Motor neuron (in vitro differentiated cells): ENCODE results near the gene GREB1. TPM values are rescaled to one million over a fixed set of nuclear protein-coding genes. Genes with fewer than 3 reads are reported as not detected.
A peak's percentile ranks its signal among the peaks of the same experiment; 100 is the strongest.

Experiments used
- ATAC-seq, 8 experiments: fragments of 200-7000 bp; cut with Tn5 transposase; replicated peaks in 6 of 8; 2 replicates each; pipeline ENCODE4 v1.8.0; 2021; ENCODE audit warnings: mild to moderate bottlenecking in 8 of 8, moderate library complexity in 8 of 8
- H3K27ac ChIP-seq, 2 donors: fragments of 250-450 bp; sonication (Bioruptor Pico); 2 replicates each; pipeline ENCODE4 v1.9.0; 2021; ENCODE audit warnings: antibody characterized with exemption in 2 of 2, mild to moderate bottlenecking in 2 of 2, moderate library complexity in 1 of 2
- H3K4me1 ChIP-seq, 2 donors: fragments of 250-450 bp; sonication (Bioruptor Pico); replicated peaks in 1 of 2; 2 replicates each; pipeline ENCODE4 v1.6.1; 2021; ENCODE audit warnings: antibody characterized with exemption in 2 of 2, mild to moderate bottlenecking in 2 of 2, moderate library complexity in 1 of 2
- H3K4me3 ChIP-seq, 5 donors: fragments of 250-450 bp; sonication (Bioruptor Pico); 2 replicates each; pipeline ENCODE4 v1.9.0; 2021; ENCODE audit warnings: antibody characterized with exemption in 5 of 5, mild to moderate bottlenecking in 5 of 5, moderate library complexity in 4 of 5
- WGBS, 10 experiments: fragments of 450-650 bp; shearing (Covaris generic); methylation state at CpG; one replicate each; pipeline ENCODE4 v1.0.0; 2022; 5-methylcytosine and 5-hydroxymethylcytosine counted together
- in situ Hi-C, 9 experiments: fragments of 400-800 bp; cut with MboI; loops; one replicate each; pipeline ENCODE4 v1.15.0; 2021; ENCODE audit warnings: low sequenced_read_pairs in 9 of 9, low pct_unique_long_range_greater_than_20kb in 2 of 9; ENCODE audit not compliant: unreplicated experiment in 9 of 9
- total RNA-seq, 8 experiments: library from RNA; unstranded; fragments of 300-600 nt; gene quantifications; 2 replicates each; pipeline versions ENCODE4 v1.2.3 to v1.2.4, GENCODE V29; 2022

Gene GREB1
- total RNA-seq, 8 experiments from 2014 or later: 1.1 to 78.6 (median 16.0) TPM

GRCh38 chr2:11582862-11583752, 49.3 kb downstream of the GREB1 start:
- peaks cover 0 to 14% of the 10 kb centered on the region in 2 donors for H3K4me1 ChIP-seq
- in situ Hi-C loops: loop anchor here in 8 of 9 experiments (5.0 to 25.0 kb wide), 5 partner anchors 96 to 746 kb away; a partner anchor contains a TSS
- H3K27ac ChIP-seq: peak overlapping the region in 1 of 2 donors; percentile 6
- WGBS, 10 experiments: 0 to 72% (median 50%) methylated on average over 2 to 11 of the region's 19 CpGs
- no peak overlapping the region for H3K4me3 ChIP-seq
- ATAC-seq: peak in 5 of 8 experiments; percentile 21 to 59 (median 28)

GRCh38 chr2:11583840-11584524, 50.1 kb downstream of the GREB1 start:
- Histone ChIP-seq H3K27ac (no peak overlapping the region), H3K4me1 (peaks cover 0 to 14% of the 10 kb centered on the region in 2 donors), H3K4me3 (no peak overlapping the region)
- peak; percentile 92 to 98 (median 97) for ATAC-seq
- 0 to 85% (median 40%) methylated on average over 1 to 6 of the region's 14 CpGs; no CpG with 5 or more reads in 1 of the 10 experiments for WGBS, 10 experiments
- in situ Hi-C loops: loop anchor here in 8 of 9 experiments (5.0 to 25.0 kb wide), 5 partner anchors 97 to 747 kb away; a partner anchor contains a TSS

- no peak for ATAC-seq
- Histone ChIP-seq H3K4me3 (no peak overlapping the region), H3K4me1 (peaks cover 0 to 14% of the 10 kb centered on the region in 2 donors), H3K27ac (no peak overlapping the region)
- 0 to 96% (median 57%) methylated on average over 1 to 11 of the region's 18 CpGs for WGBS, 10 experiments
- in situ Hi-C loops: loop anchor here in 8 of 9 experiments (5.0 to 25.0 kb wide), 5 partner anchors 97 to 747 kb away; a partner anchor contains a TSS
Observed at GRCh38 chr2:11584525-11585056, 50.7 kb downstream of the GREB1 start.

GRCh38 chr2:11585071-11585470, 51.2 kb downstream of the GREB1 start:
- H3K27ac ChIP-seq: no peak overlapping the region
- no peak overlapping the region for H3K4me3 ChIP-seq
- 75 to 100% (median 86%) methylated on average over 2 to 6 of the region's 7 CpGs; no CpG with 5 or more reads in 4 of the 10 experiments for WGBS, 10 experiments
- in situ Hi-C loops: loop anchor here in 7 of 9 experiments (10.0 to 25.0 kb wide), 4 partner anchors 98 to 748 kb away; a partner anchor contains a TSS
- ATAC-seq: no peak
- H3K4me1 ChIP-seq: peaks cover 0 to 14% of the 10 kb centered on the region in 2 donors

- Histone ChIP-seq H3K4me3 (no peak overlapping the region), H3K4me1 (peaks cover 0 to 6% of the 10 kb centered on the region in 2 donors), H3K27ac (no peak overlapping the region)
- ATAC-seq: no peak
- 17 to 100% (median 97%) methylated on average over 1 to 11 of the region's 21 CpGs; no CpG with 5 or more reads in 5 of the 10 experiments for WGBS, 10 experiments
- in situ Hi-C loops: loop anchor here in 7 of 9 experiments (10.0 to 25.0 kb wide), 4 partner anchors 101 to 751 kb away; a partner anchor contains a TSS
Observed at GRCh38 chr2:11588228-11589110, 54.6 kb downstream of the GREB1 start.

GRCh38 chr2:11589316-11589940, 55.6 kb downstream of the GREB1 start:
- in situ Hi-C loops: loop anchor here in 7 of 9 experiments (10.0 to 25.0 kb wide), 4 partner anchors 102 to 752 kb away; a partner anchor contains a TSS
- ATAC-seq: no peak

GRCh38 chr2:11590193-11590592, 56.3 kb downstream of the GREB1 start:
- WGBS, 10 experiments: 80 to 100% (median 96%) methylated on average over 1 to 4 of the region's 9 CpGs; no CpG with 5 or more reads in 6 of the 10 experiments
- Histone ChIP-seq H3K27ac (no peak overlapping the region), H3K4me3 (no peak overlapping the region), H3K4me1 (no peaks in the 10 kb centered on the region)
- in situ Hi-C loops: loop anchor here in 4 of 9 experiments (25.0 kb wide), 3 partner anchors 103 to 753 kb away; a partner anchor contains a TSS
- ATAC-seq: no peak

More at GRCh38 chr2:11589316-11589940, 55.6 kb downstream of the GREB1 start:
- no peak overlapping the region for H3K4me3 ChIP-seq
- 20 to 100% (median 97%) methylated on average over 1 to 12 of the region's 12 CpGs; no CpG with 5 or more reads in 5 of the 10 experiments for whole genome bisulfite sequencing, 10 experiments
- H3K27ac ChIP-seq: no peak overlapping the region
- H3K4me1 ChIP-seq: no peaks in the 10 kb centered on the region

GRCh38 chr2:11591091-11591490, 57.2 kb downstream of the GREB1 start:
- H3K4me1 ChIP-seq: no peaks in the 10 kb centered on the region
- WGBS, 10 experiments: 80 to 96% (median 89%) methylated on average over 2 to 8 of the region's 8 CpGs; no CpG with 5 or more reads in 2 of the 10 experiments
- H3K27ac ChIP-seq: no peak overlapping the region
- no peak for ATAC-seq
- in situ Hi-C loops: loop anchor here in 4 of 9 experiments (25.0 kb wide), 3 partner anchors 104 to 754 kb away; a partner anchor contains a TSS
- no peak overlapping the region for H3K4me3 ChIP-seq

GRCh38 chr2:11592671-11593574, 59.1 kb downstream of the GREB1 start:
- 79 to 99% (median 88%) methylated on average over 4 to 34 of the region's 53 CpGs; no CpG with 5 or more reads in 3 of the 10 experiments for WGBS, 10 experiments
- no peak for ATAC-seq
- Histone ChIP-seq H3K4me3 (no peak overlapping the region), H3K4me1 (no peaks in the 10 kb centered on the region), H3K27ac (no peak overlapping the region)
- in situ Hi-C loops: loop anchor here in 4 of 9 experiments (25.0 kb wide), 3 partner anchors 106 to 756 kb away; a partner anchor contains a TSS

- peak in 1 of 8 experiments; percentile 14 for ATAC-seq
- in situ Hi-C loops: loop anchor here in 4 of 9 experiments (25.0 kb wide), 3 partner anchors 110 to 760 kb away; a partner anchor contains a TSS
- Histone ChIP-seq H3K27ac (no peak overlapping the region), H3K4me1 (no peaks in the 10 kb centered on the region), H3K4me3 (no peak overlapping the region)
- WGBS, 10 experiments: 90 to 97% methylated on average over 2 to 6 of the region's 10 CpGs; no CpG with 5 or more reads in 8 of the 10 experiments
Observed at GRCh38 chr2:11596801-11597200, 63.0 kb downstream of the GREB1 start.
